Osteocyte (in vitro differentiated cells): ENCODE results near the gene PAX3. TPM values are rescaled to one million over a fixed set of nuclear protein-coding genes. Genes with fewer than 3 reads are reported as not detected.

ENCODE experiments used
- DNase-seq: peaks from one replicate; pipeline ENCODE4 v3.0.0; 2021; ENCODE audit warnings: mixed read lengths; ENCODE audit not compliant: unreplicated experiment; ENCODE audit errors: extremely low spot score
- H3K27ac Mint-ChIP-seq: one replicate; pipeline ENCODE4 v1.8.0; 2021; ENCODE audit warnings: mild to moderate bottlenecking, mixed read lengths; ENCODE audit not compliant: unreplicated experiment
- H3K27me3 Mint-ChIP-seq: one replicate; pipeline ENCODE4 v1.8.0; 2021; ENCODE audit warnings: mixed read lengths; ENCODE audit not compliant: unreplicated experiment
- H3K36me3 Mint-ChIP-seq: one replicate; pipeline ENCODE4 v1.8.0; 2021; ENCODE audit warnings: mixed read lengths; ENCODE audit not compliant: unreplicated experiment
- H3K4me1 Mint-ChIP-seq: one replicate; pipeline ENCODE4 v1.8.0; 2021; ENCODE audit warnings: mixed read lengths; ENCODE audit not compliant: unreplicated experiment
- H3K4me3 Mint-ChIP-seq: one replicate; pipeline ENCODE4 v1.8.0; 2021; ENCODE audit warnings: mild to moderate bottlenecking, moderate library complexity, mixed read lengths; ENCODE audit not compliant: unreplicated experiment
- H3K9me3 Mint-ChIP-seq: one replicate; pipeline ENCODE4 v1.8.0; 2021; ENCODE audit warnings: mixed read lengths; ENCODE audit not compliant: unreplicated experiment
- CTCF ChIP-seq: fragments of 200-600 bp; sonication (generic); IDR thresholded peaks from 2 replicates; pipeline ENCODE4 v1.5.0; 2021; ENCODE audit warnings: antibody characterized with exemption, mild to moderate bottlenecking, moderate library complexity
- total RNA-seq: library from RNA; stranded (reverse); gene quantifications from 2 replicates; pipeline ENCODE4 v1.2.1, GENCODE V29; 2021

PAX3 gene
- total RNA-seq, 1 donor from 2014 or later, result 2.3 TPM

GRCh38 chr2:222300726-222301052, 1.9 kb upstream of the PAX3 start:
- no peak overlapping the region for H3K4me3 Mint-ChIP-seq
- H3K36me3 Mint-ChIP-seq, result peaks cover 1% of the 10 kb centered on the region
- H3K4me1 Mint-ChIP-seq, result peaks cover 43% of the 10 kb centered on the region
- no peak for TF ChIP-seq CTCF
- no peaks in the 10 kb centered on the region for H3K9me3 Mint-ChIP-seq
- no peak for DNase-seq
- peaks cover 98% of the 10 kb centered on the region for H3K27me3 Mint-ChIP-seq
- H3K27ac Mint-ChIP-seq, result no peak overlapping the region

GRCh38 chr2:222299906-222300725, 1.3 kb upstream of the PAX3 start:
- no peak for DNase-seq
- Mint-ChIP-seq H3K4me1 (peaks cover 44% of the 10 kb centered on the region), H3K4me3 (no peak overlapping the region), H3K36me3 (peaks cover 1% of the 10 kb centered on the region), H3K27ac (no peak overlapping the region), H3K9me3 (no peaks in the 10 kb centered on the region), H3K27me3 (peaks cover 98% of the 10 kb centered on the region)
- TF ChIP-seq CTCF, result no peak

GRCh38 chr2:222298001-222298310, 842 bp downstream of the PAX3 start:
- peaks cover 38% of the 10 kb centered on the region for H3K4me1 Mint-ChIP-seq

GRCh38 chr2:222297600-222297935, 1.2 kb downstream of the PAX3 start:
- Mint-ChIP-seq H3K36me3 (peaks cover 1% of the 10 kb centered on the region), H3K27ac (no peak overlapping the region), H3K4me3 (peak overlapping the region; percentile 61), H3K4me1 (peaks cover 37% of the 10 kb centered on the region), H3K9me3 (no peaks in the 10 kb centered on the region), H3K27me3 (peaks cover 98% of the 10 kb centered on the region)
- no peak for DNase-seq
- no peak for TF ChIP-seq CTCF

More at GRCh38 chr2:222298001-222298310, 842 bp downstream of the PAX3 start:
- H3K27me3 Mint-ChIP-seq, result peaks cover 98% of the 10 kb centered on the region
- H3K27ac Mint-ChIP-seq, result peak overlapping the region; percentile 47
- H3K9me3 Mint-ChIP-seq, result no peaks in the 10 kb centered on the region
- H3K4me3 Mint-ChIP-seq, result peak overlapping the region; percentile 75
- DNase-seq, result no peak
- peaks cover 1% of the 10 kb centered on the region for H3K36me3 Mint-ChIP-seq
- no peak for TF ChIP-seq CTCF

- DNase-seq, result peak; percentile 68
- H3K27me3 Mint-ChIP-seq, result peaks cover 98% of the 10 kb centered on the region
- H3K9me3 Mint-ChIP-seq, result no peaks in the 10 kb centered on the region
- no peak overlapping the region for H3K27ac Mint-ChIP-seq
- no peak for TF ChIP-seq CTCF
- H3K36me3 Mint-ChIP-seq, result peaks cover 1% of the 10 kb centered on the region
- H3K4me3 Mint-ChIP-seq, result peak overlapping the region; percentile 61
- peaks cover 37% of the 10 kb centered on the region for H3K4me1 Mint-ChIP-seq
Measured at GRCh38 chr2:222296911-222297599, 1.7 kb downstream of the PAX3 start.
